ENCODE results near the gene RSF1.

DNA sequence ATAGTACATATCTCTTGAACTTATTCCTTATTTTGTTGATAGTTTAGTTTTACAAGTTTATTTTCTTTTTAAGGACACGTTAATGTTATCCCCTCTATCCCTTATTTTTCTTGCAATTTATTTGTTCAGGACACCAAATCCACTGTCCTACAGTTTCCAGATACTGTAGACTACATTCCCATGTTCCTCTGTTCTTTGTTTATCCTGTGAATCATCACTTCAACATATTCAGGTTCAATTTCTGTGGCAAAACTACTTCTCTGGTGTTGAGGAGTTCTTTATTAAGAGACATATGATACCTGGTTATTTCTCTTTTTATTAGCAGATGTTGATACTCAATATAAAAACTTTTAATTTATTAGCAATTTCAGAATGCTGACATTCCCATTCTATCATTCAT, 110.2 kb downstream of the RSF1 start:
- TF ChIP-seq, protein P1, sequence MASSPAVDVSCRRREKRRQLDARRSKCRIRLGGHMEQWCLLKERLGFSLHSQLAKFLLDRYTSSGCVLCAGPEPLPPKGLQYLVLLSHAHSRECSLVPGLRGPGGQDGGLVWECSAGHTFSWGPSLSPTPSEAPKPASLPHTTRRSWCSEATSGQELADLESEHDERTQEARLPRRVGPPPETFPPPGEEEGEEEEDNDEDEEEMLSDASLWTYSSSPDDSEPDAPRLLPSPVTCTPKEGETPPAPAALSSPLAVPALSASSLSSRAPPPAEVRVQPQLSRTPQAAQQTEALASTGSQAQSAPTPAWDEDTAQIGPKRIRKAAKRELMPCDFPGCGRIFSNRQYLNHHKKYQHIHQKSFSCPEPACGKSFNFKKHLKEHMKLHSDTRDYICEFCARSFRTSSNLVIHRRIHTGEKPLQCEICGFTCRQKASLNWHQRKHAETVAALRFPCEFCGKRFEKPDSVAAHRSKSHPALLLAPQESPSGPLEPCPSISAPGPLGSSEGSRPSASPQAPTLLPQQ (tag by site-specific recombination; IDR thresholded peaks at IDR 0.05): no peak
- TF ChIP-seq ZNF610 (tag by site-specific recombination; IDR thresholded peaks at IDR 0.05; ENCODE audit: borderline replicate concordance): no peak
- TF ChIP-seq, protein P2, sequence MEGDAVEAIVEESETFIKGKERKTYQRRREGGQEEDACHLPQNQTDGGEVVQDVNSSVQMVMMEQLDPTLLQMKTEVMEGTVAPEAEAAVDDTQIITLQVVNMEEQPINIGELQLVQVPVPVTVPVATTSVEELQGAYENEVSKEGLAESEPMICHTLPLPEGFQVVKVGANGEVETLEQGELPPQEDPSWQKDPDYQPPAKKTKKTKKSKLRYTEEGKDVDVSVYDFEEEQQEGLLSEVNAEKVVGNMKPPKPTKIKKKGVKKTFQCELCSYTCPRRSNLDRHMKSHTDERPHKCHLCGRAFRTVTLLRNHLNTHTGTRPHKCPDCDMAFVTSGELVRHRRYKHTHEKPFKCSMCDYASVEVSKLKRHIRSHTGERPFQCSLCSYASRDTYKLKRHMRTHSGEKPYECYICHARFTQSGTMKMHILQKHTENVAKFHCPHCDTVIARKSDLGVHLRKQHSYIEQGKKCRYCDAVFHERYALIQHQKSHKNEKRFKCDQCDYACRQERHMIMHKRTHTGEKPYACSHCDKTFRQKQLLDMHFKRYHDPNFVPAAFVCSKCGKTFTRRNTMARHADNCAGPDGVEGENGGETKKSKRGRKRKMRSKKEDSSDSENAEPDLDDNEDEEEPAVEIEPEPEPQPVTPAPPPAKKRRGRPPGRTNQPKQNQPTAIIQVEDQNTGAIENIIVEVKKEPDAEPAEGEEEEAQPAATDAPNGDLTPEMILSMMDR (tag by site-specific recombination; IDR thresholded peaks at IDR 0.05): no peak
- no peak for TF ChIP-seq ZNF777 (tag by site-specific recombination; IDR thresholded peaks at IDR 0.05; ENCODE audit: borderline replicate concordance)
- TF ChIP-seq, protein P3, sequence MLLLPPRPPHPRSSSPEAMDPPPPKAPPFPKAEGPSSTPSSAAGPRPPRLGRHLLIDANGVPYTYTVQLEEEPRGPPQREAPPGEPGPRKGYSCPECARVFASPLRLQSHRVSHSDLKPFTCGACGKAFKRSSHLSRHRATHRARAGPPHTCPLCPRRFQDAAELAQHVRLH (tag by site-specific recombination; IDR thresholded peaks at IDR 0.05): no peak
- no peak for TF ChIP-seq ZNF274 (IDR thresholded peaks at IDR 0.05; ENCODE audit: low read length)
- no peak for TF ChIP-seq ZNF274 (tag by site-specific recombination; IDR thresholded peaks at IDR 0.05; ENCODE audit: borderline replicate concordance)
- TF ChIP-seq, protein P4, sequence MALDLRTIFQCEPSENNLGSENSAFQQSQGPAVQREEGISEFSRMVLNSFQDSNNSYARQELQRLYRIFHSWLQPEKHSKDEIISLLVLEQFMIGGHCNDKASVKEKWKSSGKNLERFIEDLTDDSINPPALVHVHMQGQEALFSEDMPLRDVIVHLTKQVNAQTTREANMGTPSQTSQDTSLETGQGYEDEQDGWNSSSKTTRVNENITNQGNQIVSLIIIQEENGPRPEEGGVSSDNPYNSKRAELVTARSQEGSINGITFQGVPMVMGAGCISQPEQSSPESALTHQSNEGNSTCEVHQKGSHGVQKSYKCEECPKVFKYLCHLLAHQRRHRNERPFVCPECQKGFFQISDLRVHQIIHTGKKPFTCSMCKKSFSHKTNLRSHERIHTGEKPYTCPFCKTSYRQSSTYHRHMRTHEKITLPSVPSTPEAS (tag by site-specific recombination; IDR thresholded peaks at IDR 0.05): no peak
- TF ChIP-seq, protein P5, sequence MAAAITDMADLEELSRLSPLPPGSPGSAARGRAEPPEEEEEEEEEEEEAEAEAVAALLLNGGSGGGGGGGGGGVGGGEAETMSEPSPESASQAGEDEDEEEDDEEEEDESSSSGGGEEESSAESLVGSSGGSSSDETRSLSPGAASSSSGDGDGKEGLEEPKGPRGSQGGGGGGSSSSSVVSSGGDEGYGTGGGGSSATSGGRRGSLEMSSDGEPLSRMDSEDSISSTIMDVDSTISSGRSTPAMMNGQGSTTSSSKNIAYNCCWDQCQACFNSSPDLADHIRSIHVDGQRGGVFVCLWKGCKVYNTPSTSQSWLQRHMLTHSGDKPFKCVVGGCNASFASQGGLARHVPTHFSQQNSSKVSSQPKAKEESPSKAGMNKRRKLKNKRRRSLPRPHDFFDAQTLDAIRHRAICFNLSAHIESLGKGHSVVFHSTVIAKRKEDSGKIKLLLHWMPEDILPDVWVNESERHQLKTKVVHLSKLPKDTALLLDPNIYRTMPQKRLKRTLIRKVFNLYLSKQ (tag by site-specific recombination; IDR thresholded peaks at IDR 0.05; ENCODE audit: borderline replicate concordance): no peak
- no peak for TF ChIP-seq ZNF670 (tag by site-specific recombination; IDR thresholded peaks at IDR 0.05; ENCODE audit: low read depth)
- no peak for TF ChIP-seq ZNF175 (tag by site-specific recombination; IDR thresholded peaks at IDR 0.05)

Data from HEK293 (cell line).